HG02642 (cell line): ENCODE results near the gene NPAS3.

Experiments used
- ATAC-seq: cut with Tn5 transposase; IDR thresholded peaks from one replicate; pipeline ENCODE4 v1.9.1; 2021; ENCODE audit warnings: mild to moderate bottlenecking; ENCODE audit not compliant: unreplicated experiment, poor library complexity

Gene NPAS3

GRCh38 chr14:33679025-33679424 is 740.3 kb downstream of the NPAS3 start:
- ATAC-seq: no peak

DNA sequence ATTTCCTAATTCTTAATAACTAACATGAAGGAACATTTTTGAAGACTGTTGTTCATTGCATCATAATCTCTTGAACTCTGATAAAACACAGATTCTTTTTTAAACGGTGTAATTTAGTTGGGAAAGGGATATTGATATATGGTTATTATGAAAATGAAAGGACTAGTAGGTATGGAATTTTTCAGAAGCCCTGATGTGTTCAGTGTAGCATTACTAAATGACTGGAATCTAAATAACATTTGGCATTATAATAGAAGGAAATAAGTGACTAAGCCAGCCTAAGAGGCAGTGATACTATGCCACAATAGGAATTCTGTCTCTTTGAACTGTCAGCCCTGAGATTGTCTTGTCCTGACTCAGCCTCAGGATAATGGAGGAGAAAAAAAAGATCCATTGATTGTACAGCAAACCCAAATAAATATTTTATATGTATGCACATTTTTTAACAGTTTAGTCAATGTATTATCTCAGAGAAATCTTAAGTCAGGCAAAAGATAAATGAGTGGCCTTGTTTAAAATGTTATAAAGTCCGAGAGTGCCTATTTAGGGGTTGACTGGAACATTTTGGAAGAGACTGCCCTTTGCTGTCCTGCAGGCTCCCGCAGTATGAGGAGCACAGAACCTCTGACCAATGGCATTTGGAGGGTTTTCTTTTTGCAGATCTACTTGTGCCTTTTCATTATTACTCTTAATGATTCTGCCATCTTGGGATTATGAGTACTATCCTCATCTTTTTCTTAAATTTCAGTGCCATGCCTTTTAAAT is 741.0 kb downstream of the NPAS3 start:
- ATAC-seq: no peak

GRCh38 chr14:33680873-33681272 is 742.2 kb downstream of the NPAS3 start:
- no peak for ATAC-seq

- ATAC-seq: no peak
Measured at GRCh38 chr14:33682760-33683159, 744.1 kb downstream of the NPAS3 start.

DNA sequence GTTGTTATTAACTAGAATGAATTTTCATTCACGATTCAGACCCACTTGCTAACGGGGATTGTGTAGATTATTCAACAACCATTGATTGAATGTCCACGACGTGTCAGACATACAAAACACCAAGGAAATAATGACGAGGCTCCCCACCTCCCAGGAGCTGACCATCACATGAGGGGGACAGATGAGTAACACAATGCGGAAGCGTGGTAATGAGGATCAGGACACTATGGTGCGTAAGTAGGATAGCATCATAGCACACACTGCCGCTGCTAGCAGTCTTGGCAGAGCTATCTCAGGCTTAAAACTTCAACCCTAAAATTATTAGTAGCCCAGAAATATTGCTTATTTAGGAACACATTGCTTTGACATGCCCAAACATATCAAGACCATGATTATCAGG is 746.3 kb downstream of the NPAS3 start:
- no peak for ATAC-seq

DNA sequence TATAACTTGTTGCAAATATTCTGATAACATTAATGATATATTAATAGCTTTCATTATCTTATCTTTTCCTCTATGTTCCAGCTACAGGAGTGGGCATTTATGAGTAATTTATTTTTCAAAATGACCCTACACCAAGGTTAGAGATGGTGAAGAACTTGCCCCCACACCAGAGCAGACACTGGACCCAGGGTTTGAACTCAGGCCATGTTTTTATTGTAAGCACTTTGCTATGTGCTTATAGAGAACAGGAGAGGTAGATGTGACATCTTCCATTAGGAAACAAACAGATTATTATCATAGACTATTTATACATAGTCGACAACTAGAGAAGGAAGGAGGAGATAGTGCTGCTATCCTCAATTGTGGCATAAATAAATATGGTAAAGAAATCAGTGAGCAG is 747.0 kb downstream of the NPAS3 start:
- no peak for ATAC-seq

- ATAC-seq: no peak
Measured at GRCh38 chr14:33686218-33686617, 747.5 kb downstream of the NPAS3 start.

GRCh38 chr14:33686856-33687255 is 748.2 kb downstream of the NPAS3 start:
- ATAC-seq: no peak

GRCh38 chr14:33689680-33690079 is 751.0 kb downstream of the NPAS3 start:
- no peak for ATAC-seq

DNA sequence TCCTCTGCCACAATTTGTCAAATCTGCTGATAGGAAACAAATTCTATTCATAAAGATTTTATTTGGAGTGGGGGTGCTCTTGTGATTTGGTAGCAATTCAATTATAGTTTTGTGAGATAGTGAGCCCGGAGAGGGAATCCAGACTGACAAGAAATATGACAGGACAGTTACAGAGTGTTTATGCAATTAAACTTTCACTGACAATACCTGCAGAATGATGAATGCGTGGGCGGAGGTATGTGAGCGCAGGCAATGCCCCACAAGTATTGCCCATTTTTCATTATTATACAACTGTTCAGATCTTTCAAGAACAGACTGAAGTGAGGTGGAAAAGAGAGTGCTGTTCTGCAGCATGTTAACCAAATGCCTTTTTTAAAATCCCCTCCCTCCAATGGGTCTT is 753.2 kb downstream of the NPAS3 start:
- ATAC-seq: no peak

GRCh38 chr14:33692762-33693161 is 754.1 kb downstream of the NPAS3 start:
- no peak for ATAC-seq

GRCh38 chr14:33693237-33693636 is 754.6 kb downstream of the NPAS3 start:
- ATAC-seq: no peak

DNA sequence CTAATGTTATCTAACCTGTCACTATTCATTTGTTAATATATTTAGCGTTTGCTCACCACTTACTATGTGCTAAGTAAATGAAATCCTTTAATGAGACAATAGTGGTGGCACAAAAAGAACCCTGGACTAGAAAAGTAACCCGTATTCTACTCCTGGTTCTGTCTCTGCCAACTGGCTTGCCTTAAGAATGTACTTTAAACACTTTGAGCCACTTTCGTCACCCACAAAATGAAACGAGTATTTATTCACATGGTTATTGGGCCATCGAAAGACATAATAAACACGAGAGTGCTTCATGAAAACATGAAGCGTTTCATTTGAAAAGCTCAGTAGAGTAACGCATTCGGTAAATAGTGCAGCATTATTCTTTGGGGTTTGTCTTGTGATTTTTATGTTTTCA is 757.5 kb downstream of the NPAS3 start:
- ATAC-seq: no peak

DNA sequence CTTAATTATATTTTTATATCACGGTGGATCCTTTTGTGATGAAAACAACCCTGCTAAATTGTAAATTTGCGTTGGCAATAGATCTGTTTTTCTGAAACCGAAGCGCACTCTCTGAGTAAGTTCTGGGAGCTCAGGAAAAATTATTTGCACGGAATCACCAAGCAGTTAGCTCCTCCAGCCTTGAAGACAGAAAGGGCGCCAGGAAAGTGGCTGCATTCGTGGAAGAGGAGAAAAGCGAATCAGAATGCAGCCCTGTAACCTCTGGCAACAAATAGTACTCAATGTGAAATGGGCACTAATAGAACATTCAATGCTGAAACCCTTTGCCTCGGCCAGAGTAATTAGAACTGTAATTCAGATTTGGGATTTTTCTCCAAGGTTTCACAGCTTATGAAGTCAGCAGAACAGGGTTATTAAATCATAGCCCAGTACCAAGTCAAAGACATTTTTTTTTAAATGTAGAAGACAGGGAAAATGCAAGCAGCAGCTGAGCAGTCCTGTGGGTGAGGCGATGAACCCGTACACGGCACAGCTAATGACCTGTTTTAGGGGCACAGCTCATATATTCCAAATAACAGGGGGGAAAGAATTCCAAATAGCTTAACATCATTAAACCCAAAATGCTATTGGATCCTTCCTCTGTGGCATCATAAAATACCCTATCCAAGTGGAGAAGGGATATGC is 760.8 kb downstream of the NPAS3 start:
- no peak for ATAC-seq

- ATAC-seq: no peak
Measured at GRCh38 chr14:33700052-33700451, 761.4 kb downstream of the NPAS3 start.

DNA sequence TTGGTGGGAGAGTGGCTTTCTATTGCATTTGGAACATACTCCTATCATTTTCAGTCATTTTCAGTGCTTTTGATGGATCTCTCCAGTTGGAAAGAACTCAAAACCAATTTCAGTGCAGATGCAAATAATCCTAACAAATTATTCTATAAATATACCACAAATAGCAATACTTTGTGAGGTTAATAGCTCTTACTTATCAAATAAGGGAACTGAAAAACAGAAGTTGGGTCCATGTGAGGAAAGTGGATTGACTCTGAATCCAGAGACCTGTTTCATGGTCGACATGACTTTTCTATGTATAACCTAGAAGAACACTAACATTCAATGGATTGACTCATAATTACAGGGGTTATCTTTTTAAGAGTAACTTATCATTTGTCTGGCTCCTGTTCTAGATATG is 763.6 kb downstream of the NPAS3 start:
- ATAC-seq: no peak

DNA sequence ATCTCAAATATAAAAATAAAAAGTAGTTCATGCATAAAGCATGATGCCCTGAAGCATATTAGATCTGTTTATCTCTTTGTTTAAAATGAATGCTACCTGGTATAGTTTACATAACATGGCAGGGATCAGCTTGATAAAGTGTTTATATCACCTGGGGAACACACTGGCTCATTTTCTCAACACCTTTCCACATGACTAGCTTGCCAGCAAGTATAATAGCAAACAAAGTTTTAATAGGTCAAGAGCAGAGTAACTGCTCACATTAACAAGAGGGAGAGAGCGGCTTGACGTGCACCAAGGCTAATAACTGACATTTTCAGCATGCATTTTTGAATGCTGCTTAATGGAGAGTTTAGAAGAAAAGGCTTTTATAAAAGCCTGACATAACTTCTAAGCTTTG is 765.8 kb downstream of the NPAS3 start:
- ATAC-seq: no peak

DNA sequence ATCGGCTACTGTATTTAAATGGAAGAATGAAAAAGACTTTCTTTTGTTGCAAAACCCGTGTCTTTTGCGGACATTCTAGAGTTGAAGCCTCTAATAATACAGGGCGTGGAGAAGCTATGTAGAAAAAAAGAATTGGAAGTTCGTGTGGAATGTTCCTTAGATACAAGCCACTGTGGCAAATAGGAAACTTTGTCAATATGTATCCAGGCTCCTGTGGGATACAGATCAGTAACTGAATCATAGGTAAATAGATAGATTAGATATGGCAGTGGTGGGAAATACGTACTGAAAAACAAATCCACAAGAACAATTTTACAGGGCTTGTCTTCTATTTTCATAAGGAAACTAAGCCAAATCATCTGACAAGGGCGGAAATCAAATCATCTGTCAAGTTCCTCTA is 766.8 kb downstream of the NPAS3 start:
- ATAC-seq: no peak

DNA sequence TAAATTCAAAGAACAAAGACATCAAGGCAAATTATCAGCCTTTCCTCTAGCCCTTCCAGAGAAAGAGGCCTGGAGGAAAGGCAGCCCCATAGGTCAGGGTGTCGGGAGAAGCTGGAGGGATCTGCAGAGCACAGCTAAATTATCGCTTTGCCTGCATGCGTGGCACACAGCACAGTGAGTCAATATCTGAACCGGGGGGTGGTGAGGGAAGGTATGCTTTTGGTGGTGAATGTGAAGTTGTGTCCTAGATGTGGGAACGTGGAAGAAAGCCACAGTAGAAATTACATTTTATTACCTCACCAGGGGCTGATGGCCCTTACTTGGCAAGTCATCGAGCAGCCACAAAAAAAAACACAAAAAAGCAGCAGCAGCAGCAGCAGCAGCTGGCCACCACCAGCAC is 769.0 kb downstream of the NPAS3 start:
- no peak for ATAC-seq

DNA sequence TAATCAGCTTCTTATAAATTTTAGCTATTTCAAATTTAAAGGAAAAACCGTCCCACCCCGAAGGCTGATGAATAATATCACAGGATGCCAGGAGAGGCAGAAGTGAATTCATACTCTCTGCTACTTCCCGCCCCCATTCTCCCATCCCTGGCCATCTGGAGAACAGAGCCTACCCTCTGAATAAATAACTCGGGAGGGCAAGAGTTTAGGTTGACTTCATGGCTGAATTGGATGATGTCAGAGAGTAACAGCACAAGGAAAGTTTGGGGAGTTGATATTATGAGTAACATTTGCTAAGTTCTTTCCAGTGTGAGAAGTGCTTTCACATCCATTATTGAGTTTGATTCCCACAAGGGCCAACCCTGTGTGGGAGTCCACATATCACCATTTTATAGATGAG is 770.6 kb downstream of the NPAS3 start:
- ATAC-seq: no peak

- ATAC-seq: no peak
Measured at GRCh38 chr14:33709711-33710110, 771.0 kb downstream of the NPAS3 start.

DNA sequence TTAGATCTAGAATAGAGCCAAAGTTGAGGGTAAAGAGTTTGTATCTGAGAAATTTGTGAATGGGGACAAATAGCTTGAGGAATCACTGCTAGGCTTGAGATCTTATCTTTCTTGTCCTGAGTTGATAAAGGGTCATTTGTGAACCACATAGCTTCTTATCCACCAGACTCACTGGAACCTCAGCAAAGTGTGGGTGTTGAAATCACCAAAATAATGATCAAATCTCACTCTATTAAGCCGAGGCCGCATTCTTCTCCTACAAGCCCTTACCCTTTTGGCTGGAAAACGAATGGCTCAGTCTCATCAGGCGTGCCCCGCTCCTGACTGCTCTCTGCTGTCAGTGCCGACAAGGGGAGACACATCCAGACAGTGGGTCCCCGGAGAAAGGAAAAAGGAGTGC is 771.6 kb downstream of the NPAS3 start:
- ATAC-seq: no peak
